ENCODE results near the gene COL9A1. TPM values are rescaled to one million over a fixed set of nuclear protein-coding genes. Genes with fewer than 3 reads are reported as not detected.
A peak's percentile ranks its signal among the peaks of the same experiment; 100 is the strongest.

COL9A1 gene
- total and polyA plus RNA-seq, 2 of the 4 experiments (the other 2 are of a cell fraction): not detected

DNA sequence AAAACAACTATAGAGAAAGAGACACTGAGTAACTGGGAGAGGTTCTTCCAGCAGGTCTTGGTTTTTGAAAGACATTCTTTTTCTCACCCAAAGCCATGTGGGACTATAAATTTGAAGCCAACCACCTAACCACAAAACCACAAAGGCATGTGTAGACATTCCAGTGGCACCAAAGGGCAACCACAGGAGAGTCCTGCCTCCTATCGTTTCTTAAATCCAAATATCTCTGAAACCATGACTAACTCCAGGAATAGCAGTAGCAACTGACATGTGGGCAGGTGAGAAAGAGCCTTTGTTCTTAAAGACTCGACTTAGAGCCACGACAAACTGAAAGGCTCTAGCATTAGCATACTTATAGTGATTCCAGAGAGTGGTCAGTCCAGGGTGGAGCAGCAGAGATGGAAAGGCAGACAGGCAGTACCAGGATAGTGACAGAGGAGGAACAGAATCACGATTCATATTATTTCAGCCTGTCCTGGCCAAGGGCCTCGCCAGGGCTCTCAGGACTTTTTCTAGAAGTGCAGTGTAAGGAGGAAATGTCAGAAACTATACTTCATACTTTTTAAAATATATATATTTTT lies 9.4 kb upstream of the COL9A1 start:
- Histone ChIP-seq H3K14ac (replicated peaks; ENCODE audit: low read depth, low read length) (no peak overlapping the region), H3K9ac (ENCODE audit: low read depth, low read length) (no peak overlapping the region), H2AK5ac (ENCODE audit: low read depth, low read length) (no peak overlapping the region), H3K9me3 (ENCODE audit: control insufficient read depth, insufficient read depth, low read length) (no peaks in the 10 kb centered on the region), H3K36me3 (ENCODE audit: control insufficient read depth, insufficient read depth, low read length) (no peaks in the 10 kb centered on the region), H3K79me1 (ENCODE audit: low read depth in 1 of 2, low read length in 2 of 2) (no peaks in the 10 kb centered on the region), H2BK15ac (ENCODE audit: low read depth, low read length) (no peak overlapping the region), H2BK5ac (ENCODE audit: low read depth, low read length, poor library complexity, severe bottlenecking) (no peak overlapping the region), H3K18ac (ENCODE audit: low read depth, low read length) (no peak overlapping the region), H4K5ac (ENCODE audit: low read depth, low read length) (no peak overlapping the region), H3K4me2 (ENCODE audit: low read depth, low read length) (no peak overlapping the region), H4K20me1 (ENCODE audit: insufficient read depth, low read length) (no peaks in the 10 kb centered on the region), H4K8ac (ENCODE audit: low read depth in 2 of 2, low read length in 2 of 2) (no peak overlapping the region), H3K27me3 (ENCODE audit: control insufficient read depth, insufficient read depth, low read length) (peaks cover 23% of the 10 kb centered on the region), H3K23ac (ENCODE audit: low read depth, low read length) (no peak overlapping the region), H3K4ac (ENCODE audit: low read depth, low read length) (no peak overlapping the region), H3K27ac (ENCODE audit: insufficient read depth, low read length) (no peak overlapping the region), H2BK120ac (ENCODE audit: low read depth, low read length) (no peak overlapping the region), H3K56ac (ENCODE audit: extremely low read depth, insufficient read depth, low read length) (no peak overlapping the region), H3K4me1 (ENCODE audit: control insufficient read depth, insufficient read depth, low read length) (no peaks in the 10 kb centered on the region), H3K9me1 (ENCODE audit: insufficient read depth, low read length) (no peaks in the 10 kb centered on the region), H2AFZ (replicated peaks; ENCODE audit: low read length, poor library complexity) (no peak overlapping the region), H2AK9ac (replicated peaks; ENCODE audit: low read depth, low read length, poor library complexity) (no peak overlapping the region), H2BK20ac (ENCODE audit: low read depth, low read length) (no peak overlapping the region), H4K91ac (ENCODE audit: insufficient read depth, low read depth, low read length) (no peak overlapping the region), H3K4me3 (ENCODE audit: insufficient read depth, low read depth, low read length) (no peak overlapping the region)
- peak; percentile 64; the same call in 1 of the 2 replicates for TF ChIP-seq BHLHE40 (IDR thresholded peaks at IDR 0.05; ENCODE audit: low read depth, low read length)
- TF ChIP-seq POLR2A (IDR thresholded peaks at IDR 0.05; ENCODE audit: low read depth, low read length): no peak
- CTCF ChIA-PET: no interaction called here
- no CpG with 5 or more reads among the region's 5 CpGs for WGBS, 2 experiments (ENCODE audit: extremely low coverage in 2 of 2, insufficient read length in 1 of 2)
- POLR2A ChIA-PET (ENCODE audit: unreplicated experiment): no interaction called here
- no TSS peak for BruUV-seq (replicated peaks)
- ATAC-seq (ENCODE audit: low read depth) (peak; percentile 65), DNase-seq (peak; percentile 78)
- in situ Hi-C loops (cut with MboI; ENCODE audit: low sequenced_read_pairs): loop anchor here (25.0 kb wide), 1 partner anchor 375 kb away; no protein-coding TSS in a partner anchor
- dilution Hi-C loops (cut with HindIII; ENCODE audit: low sequenced_read_pairs, unreplicated experiment): no loop called here
- intact Hi-C loops (cut with micrococcal nuclease): loop anchor here (5.0 kb wide), 2 partner anchors 570 to 645 kb away; partner anchors contain the start of gene B3GAT2
